ENCODE results near the gene PAX8. TPM values are rescaled to one million over a fixed set of nuclear protein-coding genes. Genes with fewer than 3 reads are reported as not detected.

Gene PAX8
- polyA plus RNA-seq, 1 of the 3 experiments (the other 2 are of a cell fraction) = 0.23 TPM

DNA sequence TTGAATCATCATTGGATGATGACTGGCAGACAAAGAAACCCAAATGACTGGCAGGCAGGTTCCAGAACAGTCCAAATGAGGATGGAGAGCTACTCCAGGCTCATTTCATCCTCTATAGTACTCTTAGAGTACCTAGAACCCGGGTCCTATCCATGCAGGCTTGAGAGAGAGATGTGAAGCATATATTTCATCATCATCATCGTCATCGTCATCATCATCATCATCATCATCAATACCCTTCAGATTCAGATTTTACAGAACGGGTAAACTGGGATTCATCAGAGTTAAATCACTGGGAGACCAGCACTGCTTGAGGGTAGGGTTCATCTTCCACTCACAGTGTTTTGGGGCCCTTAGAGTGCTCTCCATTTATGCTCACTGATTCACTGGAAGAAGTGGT, 52.3 kb downstream of the PAX8 start (continued):
- no peak for TF ChIP-seq USF1 (IDR thresholded peaks at IDR 0.05; ENCODE audit: borderline replicate concordance, low read depth)
- no peak for TF ChIP-seq SIN3A (IDR thresholded peaks at IDR 0.05; ENCODE audit: borderline replicate concordance, low read depth, low read length)
- TF ChIP-seq MAX (IDR thresholded peaks at IDR 0.05; ENCODE audit: low read depth) = no peak

- CTCF ChIA-PET = interaction anchor here (1.2 to 1.3 kb wide), 2 partner anchors 23 to 27 kb away, joined by 3 to 6 read pairs; no protein-coding TSS in a partner anchor
- DNase-seq = peak; percentile 57
- H3K4me2 ChIP-seq = peak overlapping the region; percentile 8; the same call in 1 of the 2 replicates
- no peaks in the 10 kb centered on the region for H3K9me3 ChIP-seq
- H3K27ac ChIP-seq (ENCODE audit: low read depth in 2 of 2, low read length in 1 of 2) = peak overlapping the region in 1 of 2 experiments; percentile 45; a peak in 1 of 4 replicates
- H3K36me3 ChIP-seq (replicated peaks in 1 of 2; ENCODE audit: control insufficient read depth in 1 of 2, insufficient read depth in 2 of 2, low read length in 1 of 2) = no peaks in the 10 kb centered on the region
- 50% methylated on average over 12 of the region's 12 CpGs for WGBS (ENCODE audit: low lambda C conversion rate)
- no peak overlapping the region for H3K4me3 ChIP-seq (ENCODE audit: low read depth in 2 of 2, low read length in 1 of 2)
- H3K4me1 ChIP-seq (ENCODE audit: control insufficient read depth in 1 of 2, insufficient read depth in 2 of 2, low read depth in 1 of 2, low read length in 1 of 2) = peaks cover 0 to 4% of the 10 kb centered on the region in 2 experiments; a peak in 2 of 4 replicates
- no peaks in the 10 kb centered on the region for H3K27me3 ChIP-seq (ENCODE audit: insufficient read depth)
- POLR2A ChIA-PET = no interaction called here
- no peaks in the 10 kb centered on the region for H3F3A ChIP-seq (replicated peaks; ENCODE audit: insufficient read depth)
- no peaks in the 10 kb centered on the region for H4K20me1 ChIP-seq (ENCODE audit: insufficient read depth)
- no peak for TF ChIP-seq FOSL2 (IDR thresholded peaks at IDR 0.05; ENCODE audit: borderline replicate concordance, low read depth)
- no peak for TF ChIP-seq CTCF (IDR thresholded peaks at IDR 0.05)
- TF ChIP-seq RXRA (IDR thresholded peaks at IDR 0.05; ENCODE audit: borderline replicate concordance, low read depth) = no peak
- TF ChIP-seq, protein P1, sequence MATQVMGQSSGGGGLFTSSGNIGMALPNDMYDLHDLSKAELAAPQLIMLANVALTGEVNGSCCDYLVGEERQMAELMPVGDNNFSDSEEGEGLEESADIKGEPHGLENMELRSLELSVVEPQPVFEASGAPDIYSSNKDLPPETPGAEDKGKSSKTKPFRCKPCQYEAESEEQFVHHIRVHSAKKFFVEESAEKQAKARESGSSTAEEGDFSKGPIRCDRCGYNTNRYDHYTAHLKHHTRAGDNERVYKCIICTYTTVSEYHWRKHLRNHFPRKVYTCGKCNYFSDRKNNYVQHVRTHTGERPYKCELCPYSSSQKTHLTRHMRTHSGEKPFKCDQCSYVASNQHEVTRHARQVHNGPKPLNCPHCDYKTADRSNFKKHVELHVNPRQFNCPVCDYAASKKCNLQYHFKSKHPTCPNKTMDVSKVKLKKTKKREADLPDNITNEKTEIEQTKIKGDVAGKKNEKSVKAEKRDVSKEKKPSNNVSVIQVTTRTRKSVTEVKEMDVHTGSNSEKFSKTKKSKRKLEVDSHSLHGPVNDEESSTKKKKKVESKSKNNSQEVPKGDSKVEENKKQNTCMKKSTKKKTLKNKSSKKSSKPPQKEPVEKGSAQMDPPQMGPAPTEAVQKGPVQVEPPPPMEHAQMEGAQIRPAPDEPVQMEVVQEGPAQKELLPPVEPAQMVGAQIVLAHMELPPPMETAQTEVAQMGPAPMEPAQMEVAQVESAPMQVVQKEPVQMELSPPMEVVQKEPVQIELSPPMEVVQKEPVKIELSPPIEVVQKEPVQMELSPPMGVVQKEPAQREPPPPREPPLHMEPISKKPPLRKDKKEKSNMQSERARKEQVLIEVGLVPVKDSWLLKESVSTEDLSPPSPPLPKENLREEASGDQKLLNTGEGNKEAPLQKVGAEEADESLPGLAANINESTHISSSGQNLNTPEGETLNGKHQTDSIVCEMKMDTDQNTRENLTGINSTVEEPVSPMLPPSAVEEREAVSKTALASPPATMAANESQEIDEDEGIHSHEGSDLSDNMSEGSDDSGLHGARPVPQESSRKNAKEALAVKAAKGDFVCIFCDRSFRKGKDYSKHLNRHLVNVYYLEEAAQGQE (IDR thresholded peaks at IDR 0.05; ENCODE audit: low read depth, low read length) = no peak
- TF ChIP-seq FOXJ3 (CRISPR knock-in tag; IDR thresholded peaks at IDR 0.05) = no peak
- no peak for TF ChIP-seq USF1 (IDR thresholded peaks at IDR 0.05; ENCODE audit: borderline replicate concordance, low read depth)
- no peak for TF ChIP-seq TCF12 (IDR thresholded peaks at IDR 0.05)
- TF ChIP-seq TAF1 (IDR thresholded peaks at IDR 0.05; ENCODE audit: borderline replicate concordance, low read depth, low read length) = no peak
- TF ChIP-seq FOXM1 (IDR thresholded peaks at IDR 0.05; ENCODE audit: low read depth) = no peak
- H3K9ac ChIP-seq = no peak overlapping the region; the same call in 1 of the 2 replicates
- H3K79me2 ChIP-seq (ENCODE audit: insufficient read depth) = no peaks in the 10 kb centered on the region
- H2AFZ ChIP-seq (ENCODE audit: low read depth) = no peak overlapping the region
- H3K9me2 ChIP-seq = no peaks in the 10 kb centered on the region
These were observed 53.2 kb downstream of the PAX8 start for GRCh38 chr2:113225263-113226259.
